Endothelial cell of umbilical vein (primary cell): ENCODE measurements around the gene CFAP46. TPM values are rescaled to one million over a fixed set of nuclear protein-coding genes. Genes with fewer than 3 reads are reported as not detected.

Source experiments
- BruUV-seq: library from RNA; stranded (reverse); fragments of 400-500 nt; replicated peaks from 2 replicates; lab custom pipeline; 2021; lab: Mats Ljungman, UMichigan
- CTCF ChIA-PET: fragments of 300-600, 350-600 bp; sonication (Branson Sonifier 250); formaldehyde crosslinking; loops from one replicate; lab custom pipeline; 2021; ENCODE audit warnings: antibody characterized with exemption, inconsistent platforms; lab: Charles Lee
- POLR2A ChIA-PET: fragments of 300-600, 350-600 bp; sonication (Branson Sonifier 250); formaldehyde crosslinking; loops from one replicate; lab custom pipeline; 2021; ENCODE audit warnings: antibody characterized with exemption, inconsistent platforms; lab: Charles Lee
- DNase-seq: peaks from one replicate; pipeline ENCODE4 v3.0.0-alpha.2; 2011; ENCODE audit warnings: low read depth, low spot score
- FAIRE-seq: peaks from 2 replicates; lab custom pipeline; 2011; peaks lifted over from hg19 to GRCh38; lab: Jason Lieb, UNC
- H2AFZ ChIP-seq: 2 replicates; pipeline ENCODE4 v1.6.0; 2012; ENCODE audit warnings: low read depth, low read length, control low read depth, inconsistent platforms
- H3K27ac ChIP-seq: 2 replicates; pipeline ENCODE4 v1.5.1; 2011; ENCODE audit warnings: low read depth, mild to moderate bottlenecking, control low read depth, low read length, moderate library complexity; ENCODE audit not compliant: insufficient read depth
- H3K27me3 ChIP-seq, 2 experiments: 2 replicates each; pipeline versions ENCODE4 v1.6.0 to v1.6.1; 2011; ENCODE audit warnings: low read length in 2 of 2, mixed read lengths in 1 of 2; ENCODE audit not compliant: control insufficient read depth in 2 of 2, insufficient read depth in 2 of 2
- H3K36me3 ChIP-seq, 2 experiments: 2 replicates in 1 of 2; 3 replicates in 1 of 2; pipeline ENCODE4 v1.5.1; 2011; ENCODE audit warnings: low read length in 2 of 2, mild to moderate bottlenecking in 1 of 2, moderate library complexity in 1 of 2; ENCODE audit not compliant: control insufficient read depth in 2 of 2, insufficient read depth in 2 of 2; ENCODE audit errors: extremely low read depth in 1 of 2
- H3K4me1 ChIP-seq: 3 replicates; pipeline ENCODE4 v1.5.1; 2011; ENCODE audit warnings: mild to moderate bottlenecking, low read length; ENCODE audit not compliant: control insufficient read depth, insufficient read depth; ENCODE audit errors: extremely low read depth
- H3K4me2 ChIP-seq: 2 replicates; pipeline ENCODE4 v1.6.1; 2011; ENCODE audit warnings: low read length, control low read depth, mixed read lengths; ENCODE audit not compliant: insufficient read depth
- H3K4me3 ChIP-seq, 3 experiments: fragments of 200-600 bp in 1 of 3; sonication (generic), shearing (Covaris generic) in 1 of 3; replicated peaks in 1 of 3; 2 replicates each; pipeline ENCODE4 v1.5.1; 2011 to 2016; ENCODE audit warnings: control low read depth in 3 of 3, low read length in 3 of 3, mild to moderate bottlenecking in 2 of 3, inconsistent platforms in 1 of 3, low read depth in 1 of 3, moderate library complexity in 1 of 3; ENCODE audit not compliant: insufficient read depth in 1 of 3
- H3K79me2 ChIP-seq: 2 replicates; pipeline ENCODE4 v1.6.0; 2012; ENCODE audit warnings: low read length, inconsistent platforms; ENCODE audit not compliant: control insufficient read depth, insufficient read depth
- H3K9ac ChIP-seq: replicated peaks from 2 replicates; pipeline ENCODE3; 2011; ENCODE audit warnings: low read length, control low read depth; ENCODE audit not compliant: insufficient read depth; ENCODE audit errors: extremely low read depth
- H3K9me1 ChIP-seq: replicated peaks from 3 replicates; pipeline ENCODE4 v1.6.0; 2011; ENCODE audit warnings: mild to moderate bottlenecking, low read length; ENCODE audit not compliant: control insufficient read depth, insufficient read depth; ENCODE audit errors: extremely low read depth
- H3K9me3 ChIP-seq: replicated peaks from 2 replicates; pipeline ENCODE4 v1.5.1; 2012; ENCODE audit warnings: low read length, inconsistent platforms; ENCODE audit not compliant: control insufficient read depth, insufficient read depth
- H4K20me1 ChIP-seq: replicated peaks from 2 replicates; pipeline ENCODE3; 2011; ENCODE audit warnings: mild to moderate bottlenecking, low read length; ENCODE audit not compliant: control insufficient read depth, insufficient read depth; ENCODE audit errors: extremely low read depth
- EZH2 ChIP-seq: IDR thresholded peaks from 2 replicates; pipeline ENCODE4 v1.6.1; 2012; ENCODE audit warnings: borderline replicate concordance, low read depth, mild to moderate bottlenecking, moderate library complexity, low read length, inconsistent platforms; ENCODE audit not compliant: severe bottlenecking
- FOS ChIP-seq: IDR thresholded peaks from 2 replicates; pipeline ENCODE4 v1.6.1; 2011; ENCODE audit warnings: mild to moderate bottlenecking, low read length, moderate library complexity, borderline replicate concordance; ENCODE audit not compliant: insufficient read depth
- GATA2 ChIP-seq: IDR thresholded peaks from 2 replicates; pipeline ENCODE4 v1.7.0; 2011; ENCODE audit warnings: low read depth, mild to moderate bottlenecking, moderate library complexity, mixed read lengths, low read length; ENCODE audit not compliant: insufficient read length, insufficient read depth
- JUN ChIP-seq: IDR thresholded peaks from 2 replicates; pipeline ENCODE4 v1.6.1; 2011; ENCODE audit warnings: borderline replicate concordance, low read depth; ENCODE audit not compliant: insufficient read length, insufficient read depth
- MYC ChIP-seq: IDR thresholded peaks from one replicate; pipeline ENCODE4 v1.6.1; 2011; ENCODE audit warnings: mild to moderate bottlenecking, low read depth, low read length
- POLR2A ChIP-seq: IDR thresholded peaks from 2 replicates; pipeline ENCODE4 v1.6.1; 2012; ENCODE audit warnings: low read depth, mild to moderate bottlenecking, control low read depth, low read length
- POLR2AphosphoS5 ChIP-seq: IDR thresholded peaks from 2 replicates; pipeline ENCODE4 v1.6.1; 2012; ENCODE audit warnings: low read depth, mild to moderate bottlenecking, control low read depth, low read length, moderate library complexity; ENCODE audit not compliant: insufficient read depth
- dilution Hi-C: fragments of 300-500 bp; cut with MboI; formaldehyde crosslinking; loops from one replicate; pipeline ENCODE4 v1.15.0; 2019; ENCODE audit warnings: low sequenced_read_pairs; ENCODE audit not compliant: extremely low pct_ligation_motif_present
- intact Hi-C: fragments of 100-400 bp; cut with micrococcal nuclease; formaldehyde crosslinking; loops from one replicate; pipeline ENCODE4 v1.10.0; 2022
- polyA plus RNA-seq, 4 experiments: library from polyadenylated mRNA; depleted of rRNA in 3 of 4; stranded (reverse) in 3 of 4; unstranded in 1 of 4; fragments of >200 nt; gene quantifications; 2 replicates each; pipeline versions ENCODE4 v1.2.1 to v1.2.3, GENCODE V29; 2011 to 2012; ENCODE audit warnings: missing spikeins in 1 of 4
- total RNA-seq: library from RNA; stranded (reverse); gene quantifications from 2 replicates; pipeline ENCODE4 v1.2.3, GENCODE V29; 2021
- TF ChIP-seq, protein P1 (sequence below): IDR thresholded peaks from 2 replicates; pipeline ENCODE4 v1.6.1; 2011; ENCODE audit not compliant: insufficient read depth, insufficient read length
- TF ChIP-seq, protein P2 (sequence below), 2 donors: IDR thresholded peaks; 1 replicate in 1 of 2; 2 replicates in 1 of 2; pipeline ENCODE4 v1.5.1; 2011; ENCODE audit warnings: low read length in 2 of 2, mild to moderate bottlenecking in 2 of 2, moderate library complexity in 2 of 2, control low read depth in 1 of 2, inconsistent platforms in 1 of 2, low read depth in 1 of 2; ENCODE audit not compliant: insufficient read depth in 1 of 2; ENCODE audit errors: extremely low read depth in 1 of 2

CFAP46 gene
- total and polyA plus RNA-seq, 2 donors (not counting 3 experiments of a cell fraction or from before 2014, with no cell fraction given) = 0.75 to 0.98 TPM

GRCh38 chr10:132845780-132846595 is 96.4 kb downstream of the CFAP46 start:
- FAIRE-seq = no peak
- ChIA-PET POLR2A (no interaction called here), CTCF (no interaction called here)
- dilution Hi-C loops = no loop called here
- Histone ChIP-seq H4K20me1 (no peaks in the 10 kb centered on the region), H3K4me2 (no peak overlapping the region), H3K27me3 (no peaks in the 10 kb centered on the region), H3K4me3 (no peak overlapping the region), H3K4me1 (no peaks in the 10 kb centered on the region), H3K27ac (no peak overlapping the region), H3K9me3 (no peaks in the 10 kb centered on the region), H2AFZ (no peak overlapping the region), H3K9ac (no peak overlapping the region), H3K36me3 (no peaks in the 10 kb centered on the region), H3K9me1 (no peaks in the 10 kb centered on the region), H3K79me2 (no peaks in the 10 kb centered on the region)
- no TSS peak for BruUV-seq
- no peak for DNase-seq
- intact Hi-C loops = no loop called here
- TF ChIP-seq JUN = no peak
- no peak for TF ChIP-seq POLR2A
- TF ChIP-seq POLR2AphosphoS5 = no peak
- TF ChIP-seq GATA2 = no peak
- no peak for TF ChIP-seq FOS
- TF ChIP-seq, protein P1, sequence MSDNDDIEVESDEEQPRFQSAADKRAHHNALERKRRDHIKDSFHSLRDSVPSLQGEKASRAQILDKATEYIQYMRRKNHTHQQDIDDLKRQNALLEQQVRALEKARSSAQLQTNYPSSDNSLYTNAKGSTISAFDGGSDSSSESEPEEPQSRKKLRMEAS = no peak
- TF ChIP-seq EZH2 = no peak
- TF ChIP-seq, protein P2, sequence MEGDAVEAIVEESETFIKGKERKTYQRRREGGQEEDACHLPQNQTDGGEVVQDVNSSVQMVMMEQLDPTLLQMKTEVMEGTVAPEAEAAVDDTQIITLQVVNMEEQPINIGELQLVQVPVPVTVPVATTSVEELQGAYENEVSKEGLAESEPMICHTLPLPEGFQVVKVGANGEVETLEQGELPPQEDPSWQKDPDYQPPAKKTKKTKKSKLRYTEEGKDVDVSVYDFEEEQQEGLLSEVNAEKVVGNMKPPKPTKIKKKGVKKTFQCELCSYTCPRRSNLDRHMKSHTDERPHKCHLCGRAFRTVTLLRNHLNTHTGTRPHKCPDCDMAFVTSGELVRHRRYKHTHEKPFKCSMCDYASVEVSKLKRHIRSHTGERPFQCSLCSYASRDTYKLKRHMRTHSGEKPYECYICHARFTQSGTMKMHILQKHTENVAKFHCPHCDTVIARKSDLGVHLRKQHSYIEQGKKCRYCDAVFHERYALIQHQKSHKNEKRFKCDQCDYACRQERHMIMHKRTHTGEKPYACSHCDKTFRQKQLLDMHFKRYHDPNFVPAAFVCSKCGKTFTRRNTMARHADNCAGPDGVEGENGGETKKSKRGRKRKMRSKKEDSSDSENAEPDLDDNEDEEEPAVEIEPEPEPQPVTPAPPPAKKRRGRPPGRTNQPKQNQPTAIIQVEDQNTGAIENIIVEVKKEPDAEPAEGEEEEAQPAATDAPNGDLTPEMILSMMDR (IDR thresholded peaks at IDR 0.05; ENCODE audit: extremely low read depth in 1 of 2, insufficient read depth in 1 of 2, low read depth in 1 of 2, low read length in 2 of 2) = no peak
- TF ChIP-seq MYC = no peak
